GM18861 (cell line): ENCODE data around the gene PIGR.

Experiments used
- ATAC-seq: cut with Tn5 transposase; IDR thresholded peaks from one replicate; pipeline ENCODE4 v1.9.1; 2021; ENCODE audit not compliant: unreplicated experiment

Gene PIGR

DNA sequence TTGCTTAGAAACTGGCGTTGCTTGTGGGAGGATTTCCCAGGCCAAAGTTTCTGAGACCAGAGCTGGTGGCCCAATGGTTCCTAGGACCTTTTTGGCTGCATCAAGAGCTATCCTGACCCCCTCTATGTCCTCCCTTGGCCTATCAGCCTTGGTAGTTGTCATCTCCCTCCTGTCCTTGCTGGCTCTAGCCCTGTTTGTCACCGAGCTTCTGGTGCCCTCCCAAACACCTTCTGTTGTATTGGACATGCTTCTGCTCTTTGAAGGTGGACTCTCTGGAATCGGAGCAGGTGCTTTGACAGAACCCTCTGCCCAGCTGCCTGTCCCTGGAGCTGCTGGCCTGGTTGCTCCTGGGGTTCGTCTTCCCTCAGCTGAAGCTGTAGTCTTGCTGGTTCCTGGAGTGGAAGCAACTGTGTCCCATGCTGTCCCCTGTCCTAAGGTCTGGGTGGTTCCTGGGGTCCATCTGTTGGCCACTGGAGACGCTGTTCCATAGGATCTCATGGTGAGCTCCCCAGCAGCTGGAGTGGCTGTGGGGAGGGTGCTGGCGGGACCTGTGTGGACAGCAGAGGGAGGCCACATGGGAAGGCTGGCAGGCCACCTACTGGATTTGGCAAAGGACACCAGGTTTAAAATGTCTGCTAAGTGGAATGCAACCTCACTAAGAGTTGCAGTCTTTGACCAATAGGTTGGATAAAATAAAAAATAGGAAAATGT lies 14.6 kb upstream of the PIGR start:
- no peak for ATAC-seq

GRCh38 chr1:206958144-206958543 lies 11.9 kb upstream of the PIGR start:
- ATAC-seq = no peak

- ATAC-seq = no peak
Observed at GRCh38 chr1:206957639-206958038, 11.4 kb upstream of the PIGR start.

DNA sequence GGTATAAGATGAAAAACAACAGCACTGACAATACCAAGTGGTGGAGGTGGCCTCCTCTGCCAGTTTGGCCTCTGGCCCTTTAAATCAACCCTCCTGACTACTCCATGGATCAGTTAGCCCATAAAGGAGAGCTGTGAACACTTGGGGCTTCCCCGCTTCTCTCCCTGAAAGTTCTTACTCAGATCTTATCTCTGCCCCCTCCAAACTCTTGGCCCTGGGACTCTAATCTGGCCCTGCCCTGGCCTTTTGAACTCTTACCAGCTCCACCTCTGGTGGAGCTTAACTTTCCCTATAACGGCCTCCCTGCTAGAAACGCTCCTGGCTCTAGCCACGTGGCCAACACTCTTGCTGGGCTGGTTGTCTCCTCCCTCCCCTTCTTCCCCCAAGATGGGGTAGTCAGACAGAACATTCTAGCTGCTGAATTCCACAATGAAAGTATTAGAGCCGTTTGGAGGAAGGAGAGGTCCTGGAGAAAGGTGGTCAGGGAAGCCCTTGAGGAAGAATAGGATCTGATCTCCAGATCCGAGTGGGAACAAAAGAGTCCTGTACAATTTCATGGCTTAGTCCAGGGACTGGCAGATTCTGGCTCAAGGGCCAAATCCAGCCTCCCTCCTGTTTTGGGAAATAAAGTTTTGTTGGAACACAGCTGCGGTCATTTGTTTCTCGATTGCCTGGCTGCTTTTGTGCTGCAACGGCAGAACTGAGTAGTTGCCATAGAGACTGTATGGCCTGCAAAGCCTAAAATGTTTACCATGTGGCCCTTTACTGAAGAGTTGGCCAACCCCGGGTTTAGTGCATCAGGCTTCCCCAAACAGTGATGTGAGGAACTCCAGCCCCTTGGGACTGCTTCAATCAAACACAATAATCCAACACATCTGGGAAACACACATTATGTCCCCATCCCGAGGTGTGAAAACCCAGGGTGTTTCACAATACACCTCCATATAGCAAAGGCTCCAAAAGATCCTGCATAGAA lies 9.5 kb upstream of the PIGR start:
- ATAC-seq = no peak

- no peak for ATAC-seq
Observed at GRCh38 chr1:206954459-206955342, 8.4 kb upstream of the PIGR start.

GRCh38 chr1:206953626-206954025 lies 7.4 kb upstream of the PIGR start:
- no peak for ATAC-seq

DNA sequence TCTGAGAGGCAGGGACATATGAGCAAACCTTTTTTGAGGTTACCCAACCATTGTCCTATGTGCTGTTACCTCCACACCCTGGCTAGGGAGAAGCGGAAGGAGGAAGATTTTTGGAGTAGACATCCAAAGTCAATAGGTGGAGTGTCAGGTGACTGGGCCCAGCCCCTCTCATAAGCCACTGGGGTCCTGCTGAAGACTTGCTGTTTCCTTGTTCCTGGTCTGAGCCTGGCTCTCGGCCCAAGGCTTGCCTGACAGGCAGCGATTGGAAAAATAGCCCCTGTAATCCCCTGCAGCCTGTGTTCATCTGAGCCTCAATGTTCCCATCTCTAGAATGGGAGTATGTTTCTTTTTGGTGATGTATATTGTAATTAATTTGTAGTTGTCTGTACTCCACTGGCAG lies 6.9 kb upstream of the PIGR start:
- ATAC-seq = no peak

DNA sequence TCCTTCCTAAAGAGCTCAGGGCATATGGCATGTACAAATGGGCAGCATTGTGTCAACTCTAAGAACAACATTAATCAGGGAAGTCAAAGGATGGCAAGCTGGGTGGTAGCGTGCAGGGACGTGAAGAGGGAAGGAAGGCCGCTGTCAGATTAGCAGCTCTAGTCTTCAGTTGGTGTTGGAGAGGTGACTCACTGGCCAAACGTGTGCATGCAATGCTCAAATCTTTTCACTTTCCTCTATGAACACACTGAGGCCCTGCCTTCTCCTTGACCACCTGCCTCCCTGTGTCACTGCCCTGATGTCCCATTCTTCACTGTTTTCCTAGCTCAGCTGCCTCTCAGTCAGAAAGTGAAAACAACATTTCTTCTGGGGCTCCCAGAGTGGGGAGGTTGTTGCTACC lies 5.9 kb upstream of the PIGR start:
- no peak for ATAC-seq

DNA sequence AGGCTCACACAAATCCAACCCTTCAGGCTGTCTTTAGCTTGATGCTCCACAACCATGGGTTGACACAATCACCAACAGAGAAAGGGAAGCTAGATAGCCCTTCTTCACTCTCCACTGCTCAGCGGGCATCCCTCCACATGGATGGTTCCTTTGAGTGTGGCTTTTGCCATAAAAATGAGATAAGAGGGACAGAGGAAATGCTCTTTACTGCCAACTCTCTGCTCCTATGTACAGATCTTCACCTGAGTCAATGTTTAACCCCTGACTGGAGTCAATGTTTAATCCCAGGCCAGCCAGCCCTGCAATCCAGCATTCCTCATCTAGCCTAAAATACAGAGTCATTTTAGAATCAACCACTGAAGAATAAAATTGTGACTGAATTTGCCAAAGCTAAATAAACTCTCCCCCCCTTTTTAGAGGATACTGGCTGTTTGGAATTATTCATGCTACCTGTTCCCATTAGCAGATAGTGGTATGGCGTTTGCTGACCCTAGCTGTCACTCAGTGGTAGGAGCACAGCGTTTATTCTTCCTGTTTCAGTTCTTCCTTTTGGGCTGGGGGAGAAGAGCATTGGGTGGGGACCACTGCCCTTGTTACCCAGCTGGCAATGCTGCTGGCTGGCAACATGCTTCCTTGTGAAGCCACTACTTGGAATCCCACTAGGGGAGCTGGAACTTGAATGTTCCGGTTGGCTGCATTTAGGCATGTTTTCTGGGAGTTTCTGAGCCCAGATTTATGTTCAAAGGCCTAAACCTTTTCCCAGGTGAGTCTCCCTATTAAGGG lies 5.2 kb upstream of the PIGR start:
- ATAC-seq = peak; percentile 43

GRCh38 chr1:206949641-206950040 lies 3.4 kb upstream of the PIGR start:
- no peak for ATAC-seq

DNA sequence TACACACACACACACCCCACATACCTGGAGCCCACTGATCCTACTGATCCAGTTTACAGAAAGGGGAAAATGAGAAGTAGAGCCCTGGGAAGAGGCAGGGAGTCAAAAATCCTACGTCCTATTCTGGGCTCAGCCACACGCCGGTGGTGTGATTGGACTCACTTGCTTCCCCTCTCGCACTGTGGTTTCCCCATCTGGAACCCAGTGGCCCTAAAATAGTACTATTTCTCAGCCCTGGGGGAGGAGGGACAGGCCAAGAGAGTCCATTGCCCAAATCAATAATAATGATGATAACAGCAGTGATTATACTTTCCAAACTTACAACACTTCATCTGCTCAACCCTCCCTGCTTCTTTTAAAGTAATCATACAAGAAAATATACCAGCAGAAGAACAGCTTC lies 2.9 kb upstream of the PIGR start:
- no peak for ATAC-seq

DNA sequence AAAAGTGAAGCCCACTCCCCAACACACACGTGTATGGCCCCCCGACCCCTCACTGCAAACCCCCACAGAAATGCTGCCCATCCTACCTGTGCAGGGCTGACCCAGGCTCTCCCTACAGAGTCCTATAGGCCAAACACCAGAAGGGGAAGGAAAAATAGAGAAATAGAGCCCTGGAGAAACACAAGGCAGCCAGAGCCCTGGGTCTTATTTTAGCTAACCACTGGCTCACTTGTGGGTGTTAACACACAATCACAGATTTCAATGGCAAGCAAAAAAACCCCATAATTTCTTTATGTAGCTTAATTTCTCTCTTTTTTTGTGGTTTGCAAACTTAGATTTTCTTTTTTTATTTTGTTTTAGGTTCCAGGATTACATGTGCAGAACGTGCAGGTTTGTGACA lies 989 bp upstream of the PIGR start:
- ATAC-seq = no peak

GRCh38 chr1:206945779-206946178 lies 487 bp downstream of the PIGR start:
- no peak for ATAC-seq

- no peak for ATAC-seq
Observed at GRCh38 chr1:206944703-206945102, 1.6 kb downstream of the PIGR start.

- no peak for ATAC-seq
Observed at GRCh38 chr1:206941766-206942418, 4.4 kb downstream of the PIGR start.

- ATAC-seq = no peak
Observed at GRCh38 chr1:206940588-206940936, 5.7 kb downstream of the PIGR start.

- no peak for ATAC-seq
Observed at GRCh38 chr1:206939841-206940587, 6.3 kb downstream of the PIGR start.

DNA sequence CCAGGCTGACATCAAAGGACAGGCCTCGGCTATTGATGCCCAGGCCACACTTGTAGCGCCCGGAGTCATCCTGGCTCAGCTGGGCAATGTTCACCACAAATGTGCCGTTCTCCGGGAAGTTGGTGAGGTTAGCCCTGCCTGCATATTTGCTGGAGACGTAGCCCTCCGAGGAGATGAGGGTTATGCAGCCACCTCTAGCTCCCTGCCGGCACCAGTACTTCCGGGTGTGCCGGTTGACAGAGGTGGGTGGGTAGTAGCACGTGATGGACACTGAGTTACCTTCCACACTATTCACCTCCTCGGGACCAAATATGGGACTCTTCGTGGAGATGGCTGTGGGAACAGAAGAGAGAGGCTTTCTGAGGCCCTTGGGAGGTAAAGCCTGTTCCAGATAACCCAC lies 7.1 kb downstream of the PIGR start:
- no peak for ATAC-seq

DNA sequence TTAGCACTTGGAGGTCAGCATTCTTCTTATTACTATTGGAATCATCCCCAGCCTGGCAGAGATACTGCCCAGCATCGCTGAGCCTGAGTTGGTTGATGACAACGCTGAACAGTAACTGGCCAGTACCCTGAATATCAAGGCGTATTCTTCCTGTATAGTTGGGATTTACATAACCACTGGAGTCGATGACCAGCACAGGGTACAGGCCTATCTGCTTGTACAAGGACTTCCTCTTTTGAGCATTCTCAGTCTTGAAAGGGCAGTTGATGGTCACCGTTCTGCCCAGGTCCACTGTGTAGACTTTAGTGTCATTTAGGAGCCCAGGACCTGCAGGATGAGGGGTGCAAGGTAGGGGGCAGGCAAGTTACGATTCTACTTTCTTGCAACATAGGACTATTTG lies 8.8 kb downstream of the PIGR start:
- no peak for ATAC-seq
